Chondrocyte (in vitro differentiated cells): ENCODE measurements around the gene STAT4. TPM values are rescaled to one million over a fixed set of nuclear protein-coding genes. Genes with fewer than 3 reads are reported as not detected.

ENCODE experiments used
- DNase-seq: peaks from one replicate; pipeline ENCODE4 v3.0.0; 2021; ENCODE audit warnings: mixed read lengths, low spot score
- H3K27ac Mint-ChIP-seq: one replicate; pipeline ENCODE4 v1.8.0; 2021; ENCODE audit warnings: mild to moderate bottlenecking, moderate library complexity, mixed read lengths; ENCODE audit not compliant: unreplicated experiment
- H3K27me3 Mint-ChIP-seq: 2 replicates; pipeline ENCODE4 v1.8.0; 2021; ENCODE audit warnings: low read depth, mixed read lengths
- H3K36me3 Mint-ChIP-seq: 2 replicates; pipeline ENCODE4 v1.8.0; 2021; ENCODE audit warnings: low read depth, mixed read lengths
- H3K4me1 Mint-ChIP-seq: 2 replicates; pipeline ENCODE4 v1.8.0; 2021; ENCODE audit warnings: low read depth, mild to moderate bottlenecking, mixed read lengths
- H3K4me3 Mint-ChIP-seq: one replicate; pipeline ENCODE4 v1.8.0; 2021; ENCODE audit warnings: mild to moderate bottlenecking, moderate library complexity, mixed read lengths; ENCODE audit not compliant: unreplicated experiment
- H3K9me3 Mint-ChIP-seq: 2 replicates; pipeline ENCODE4 v1.8.0; 2021; ENCODE audit warnings: low read depth, mixed read lengths
- CTCF ChIP-seq: fragments of 200-600 bp; sonication (generic); IDR thresholded peaks from 2 replicates; pipeline ENCODE4 v1.5.0; 2021; ENCODE audit warnings: antibody characterized with exemption, mild to moderate bottlenecking, moderate library complexity
- total RNA-seq: library from RNA; stranded (reverse); gene quantifications from 3 replicates; pipeline ENCODE4 v1.2.1, GENCODE V29; 2021

STAT4 gene
- total RNA-seq, 1 donor from 2014 or later: 12.4 TPM

- no peak for TF ChIP-seq CTCF
- no peaks in the 10 kb centered on the region for H3K27me3 Mint-ChIP-seq
- no peak overlapping the region for H3K27ac Mint-ChIP-seq
- no peaks in the 10 kb centered on the region for H3K9me3 Mint-ChIP-seq
- H3K36me3 Mint-ChIP-seq: no peaks in the 10 kb centered on the region
- H3K4me1 Mint-ChIP-seq: peaks cover 16% of the 10 kb centered on the region
- DNase-seq: no peak
- no peak overlapping the region for H3K4me3 Mint-ChIP-seq
Measured at GRCh38 chr2:191112448-191112901, 38.3 kb downstream of the STAT4 start.

DNA sequence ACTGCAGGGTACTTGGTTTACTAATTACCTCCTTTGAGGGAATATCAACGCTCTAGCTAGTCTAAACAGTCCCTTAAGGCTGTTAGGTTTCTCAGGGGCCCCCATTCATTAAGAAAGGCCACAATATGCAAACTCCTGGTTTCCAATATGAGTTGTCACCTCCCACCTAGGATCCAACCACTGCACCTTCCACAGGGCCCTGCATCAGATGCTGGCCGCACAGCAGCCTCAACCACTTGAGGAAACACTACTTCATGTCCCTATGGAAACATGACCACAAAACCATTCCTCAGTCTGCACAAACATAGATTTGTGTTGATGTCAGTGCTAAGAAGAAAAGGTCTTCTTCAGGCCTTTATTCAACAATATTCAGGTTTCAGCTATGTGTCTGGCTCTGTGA, 40.9 kb downstream of the STAT4 start:
- Mint-ChIP-seq H3K27me3 (no peaks in the 10 kb centered on the region), H3K9me3 (no peaks in the 10 kb centered on the region), H3K4me1 (peaks cover 16% of the 10 kb centered on the region), H3K27ac (peak overlapping the region; percentile 75), H3K4me3 (no peak overlapping the region), H3K36me3 (no peaks in the 10 kb centered on the region)
- no peak for DNase-seq
- no peak for TF ChIP-seq CTCF

DNA sequence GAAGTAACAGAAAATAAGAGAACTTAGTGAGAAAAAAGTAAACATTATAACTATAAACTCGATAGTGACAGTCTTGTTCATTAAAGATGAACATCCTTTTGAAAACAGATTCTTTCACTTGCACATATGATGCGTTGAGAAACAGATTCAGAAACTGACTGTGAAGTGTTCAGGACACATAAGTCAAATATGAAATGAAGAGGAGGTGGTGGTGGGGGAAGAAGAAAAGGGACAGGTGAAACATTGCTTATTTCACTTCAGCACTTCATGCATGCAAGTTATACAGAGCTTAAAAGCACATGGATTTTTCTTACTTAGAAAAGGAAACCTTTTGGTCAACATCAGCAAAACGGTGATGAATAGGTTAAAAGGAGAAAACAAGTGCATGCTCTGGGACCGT, 42.5 kb downstream of the STAT4 start:
- TF ChIP-seq CTCF: no peak
- Mint-ChIP-seq H3K4me3 (no peak overlapping the region), H3K9me3 (no peaks in the 10 kb centered on the region), H3K27me3 (no peaks in the 10 kb centered on the region), H3K27ac (no peak overlapping the region), H3K36me3 (no peaks in the 10 kb centered on the region), H3K4me1 (peaks cover 6% of the 10 kb centered on the region)
- no peak for DNase-seq

DNA sequence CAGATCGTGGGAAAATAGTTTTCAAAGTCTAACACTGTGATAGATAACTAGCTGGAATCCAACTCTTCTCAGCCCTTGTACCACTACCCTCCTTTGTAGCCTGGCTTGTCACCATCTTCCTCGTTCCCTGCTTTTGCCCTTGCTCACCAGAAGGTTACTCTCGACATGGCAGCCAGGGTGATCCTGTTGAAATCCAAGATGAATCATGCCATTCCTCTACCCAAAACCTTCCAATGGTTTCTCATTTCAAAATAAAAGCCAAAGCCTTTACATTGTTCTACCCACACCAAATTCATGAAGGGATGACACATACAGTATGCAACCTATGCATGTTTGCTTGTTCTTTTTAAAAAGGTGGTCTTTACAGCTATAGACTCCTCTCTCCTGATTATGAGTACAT, 45.7 kb downstream of the STAT4 start:
- no peaks in the 10 kb centered on the region for H3K36me3 Mint-ChIP-seq
- H3K4me1 Mint-ChIP-seq: peaks cover 9% of the 10 kb centered on the region
- TF ChIP-seq CTCF: no peak
- H3K9me3 Mint-ChIP-seq: no peaks in the 10 kb centered on the region
- H3K27ac Mint-ChIP-seq: no peak overlapping the region
- DNase-seq: no peak
- H3K27me3 Mint-ChIP-seq: no peaks in the 10 kb centered on the region
- no peak overlapping the region for H3K4me3 Mint-ChIP-seq

DNA sequence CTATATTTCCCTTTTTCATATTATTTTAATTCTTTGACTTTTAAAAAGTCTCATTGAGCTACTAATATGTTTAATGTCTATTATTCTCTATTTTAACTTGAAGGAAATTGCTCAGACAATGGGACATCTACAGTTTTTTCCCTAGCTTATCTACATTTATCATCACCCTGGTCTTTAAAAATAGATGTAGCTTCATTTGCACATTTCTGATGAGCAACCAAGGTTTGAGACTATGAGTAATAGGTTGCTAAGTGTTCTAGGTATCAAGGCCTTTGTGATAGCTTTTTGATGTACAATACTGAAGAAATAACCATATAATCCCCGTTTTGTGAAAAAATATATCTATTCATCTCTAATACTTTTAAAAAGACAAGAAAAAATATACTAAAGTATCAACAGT, 47.0 kb downstream of the STAT4 start:
- no peak for TF ChIP-seq CTCF
- H3K27ac Mint-ChIP-seq: no peak overlapping the region
- no peak overlapping the region for H3K4me3 Mint-ChIP-seq
- H3K27me3 Mint-ChIP-seq: no peaks in the 10 kb centered on the region
- no peaks in the 10 kb centered on the region for H3K9me3 Mint-ChIP-seq
- H3K4me1 Mint-ChIP-seq: peaks cover 11% of the 10 kb centered on the region
- no peaks in the 10 kb centered on the region for H3K36me3 Mint-ChIP-seq
- DNase-seq: no peak
